ENCODE measurements around the gene DOCK2.
"Not testable (repeated sequence)": the region's sequence is repeated elsewhere in the genome, so short reads cannot be mapped to it uniquely, and the experiment has no call there.

The DOCK2 gene

DNA sequence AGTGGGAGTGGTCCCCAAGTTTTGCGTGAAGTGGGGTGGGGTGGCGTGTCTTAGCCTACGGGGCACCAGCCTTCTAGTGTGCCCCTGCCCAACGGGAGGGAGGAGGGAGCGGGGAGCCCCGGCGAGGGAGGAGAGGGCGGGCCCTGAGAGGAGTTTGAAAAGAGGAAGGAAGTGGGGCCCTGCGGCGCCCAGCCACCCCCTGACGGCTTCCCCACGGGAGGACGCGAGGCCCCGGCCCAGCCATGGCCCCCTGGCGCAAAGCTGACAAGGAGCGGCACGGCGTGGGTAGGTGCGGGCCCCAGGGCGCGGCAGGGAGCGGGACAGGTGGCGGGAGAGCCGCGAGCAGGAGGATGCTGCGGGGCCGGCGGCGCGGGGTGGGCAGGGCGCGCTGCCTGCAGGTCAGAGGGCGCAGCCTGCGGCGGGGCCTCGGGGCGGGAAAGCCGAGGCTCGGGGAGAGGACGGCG lies at the start of gene DOCK2:
TSS of gene DOCK2 (plus strand) at position 191 of the 464 bp plus-strand sequence. CDS start at position 243, 52 bp downstream.
- no peak for DNase-seq (ENCODE audit: low spot score)

DNA sequence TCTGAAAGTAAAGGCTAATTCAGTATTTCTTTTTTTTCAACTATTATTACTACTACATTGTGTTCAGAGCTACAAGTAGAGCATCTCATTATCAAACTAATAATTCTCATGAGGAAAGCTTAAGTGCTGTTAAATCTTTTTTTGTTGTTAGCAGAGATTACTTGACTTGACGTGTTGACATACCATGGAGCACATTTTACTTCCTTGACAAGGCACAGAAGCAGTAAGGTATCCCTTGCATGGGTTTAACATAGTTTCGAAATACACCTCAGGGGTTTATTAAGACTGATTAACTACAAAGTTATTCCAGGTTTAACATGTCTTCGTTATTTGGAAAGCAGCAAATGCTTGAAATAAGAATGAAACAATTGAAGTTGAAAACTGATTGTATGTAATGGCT lies 46.5 kb upstream of the DOCK2 start:
- no peak for DNase-seq (ENCODE audit: low spot score)

DNA sequence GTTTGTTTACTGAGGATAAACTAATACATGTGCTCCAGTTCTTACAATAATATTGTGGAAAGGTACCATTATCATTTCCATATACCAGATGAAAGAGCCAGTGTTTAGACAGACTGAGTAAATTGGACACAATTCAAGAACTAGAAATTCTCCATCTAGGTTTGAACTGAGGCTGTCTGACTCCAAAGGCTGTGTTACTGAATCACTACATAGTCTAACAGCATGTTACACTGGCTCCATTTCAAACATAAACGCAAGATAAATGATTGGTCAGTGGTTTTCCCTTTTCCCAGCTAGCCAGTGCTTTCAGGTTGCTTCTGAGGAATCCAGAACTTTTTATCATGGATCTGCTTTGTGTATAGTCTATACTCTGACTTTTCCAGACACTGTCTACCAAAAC lies 45.4 kb upstream of the DOCK2 start:
- no peak for DNase-seq (ENCODE audit: low spot score)

DNA sequence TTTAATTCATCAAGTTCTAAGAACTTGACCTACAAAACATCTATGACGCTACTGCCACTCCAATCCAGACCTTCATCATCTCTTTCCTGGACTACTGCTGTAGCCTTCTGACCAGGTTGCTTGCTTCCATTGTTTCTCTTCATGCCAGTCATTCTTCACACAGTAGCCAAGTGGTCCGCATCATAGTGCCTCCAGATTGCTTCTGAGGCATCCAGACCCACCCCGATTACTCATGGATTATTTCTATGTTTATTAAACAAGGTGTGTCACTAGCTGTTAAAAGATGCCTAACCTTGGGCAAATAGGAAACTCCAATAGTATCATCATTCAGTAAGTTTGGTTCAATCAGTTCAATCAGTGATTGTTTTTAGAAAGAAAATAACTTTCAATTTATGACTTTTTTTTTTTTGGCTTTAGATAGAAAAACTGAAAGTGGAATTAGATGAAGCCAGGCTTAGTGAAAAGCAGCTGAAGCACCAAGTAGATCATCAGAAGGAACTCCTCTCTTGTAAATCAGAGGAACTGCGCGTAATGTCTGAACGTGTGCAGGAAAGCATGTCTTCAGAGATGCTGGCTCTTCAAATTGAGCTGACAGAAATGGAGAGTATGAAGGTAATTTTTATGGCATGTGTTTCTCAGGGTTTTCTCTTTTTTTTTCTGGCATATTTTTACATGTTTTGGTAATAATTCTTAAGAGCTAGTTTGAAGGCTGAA lies 44.0 kb upstream of the DOCK2 start:
- no peak for DNase-seq (ENCODE audit: low spot score)

DNA sequence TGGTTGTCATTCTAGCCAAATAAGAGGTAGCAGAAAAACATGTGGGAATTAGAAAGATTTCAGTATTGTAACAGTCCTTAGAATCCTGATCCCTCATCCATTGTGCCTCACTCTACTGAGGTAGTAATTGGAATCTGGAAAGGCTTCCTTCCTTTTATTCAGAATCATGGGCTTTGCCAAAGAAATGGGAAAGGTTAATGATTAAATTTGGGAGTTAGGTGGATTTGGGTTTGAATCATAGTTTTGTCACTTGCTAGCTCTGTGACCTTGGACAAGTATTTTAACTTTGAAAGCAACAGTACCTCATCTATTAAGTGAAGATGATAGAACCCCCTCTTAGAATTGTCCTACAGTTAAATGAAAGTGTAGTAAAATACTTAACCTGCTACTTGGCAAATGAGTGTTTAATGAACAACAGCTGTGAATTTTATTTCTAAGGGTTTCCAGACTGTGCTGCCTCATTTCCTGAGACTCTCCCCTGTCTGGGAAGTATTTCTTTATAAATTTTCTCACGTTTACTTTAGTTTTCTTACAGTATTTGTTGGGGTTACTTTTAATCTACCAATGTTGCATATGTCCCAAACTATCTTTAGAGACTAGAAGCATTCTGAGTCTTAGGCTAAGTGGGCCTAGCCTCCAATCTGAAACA lies 41.8 kb upstream of the DOCK2 start:
- DNase-seq (ENCODE audit: low spot score): no peak

DNA sequence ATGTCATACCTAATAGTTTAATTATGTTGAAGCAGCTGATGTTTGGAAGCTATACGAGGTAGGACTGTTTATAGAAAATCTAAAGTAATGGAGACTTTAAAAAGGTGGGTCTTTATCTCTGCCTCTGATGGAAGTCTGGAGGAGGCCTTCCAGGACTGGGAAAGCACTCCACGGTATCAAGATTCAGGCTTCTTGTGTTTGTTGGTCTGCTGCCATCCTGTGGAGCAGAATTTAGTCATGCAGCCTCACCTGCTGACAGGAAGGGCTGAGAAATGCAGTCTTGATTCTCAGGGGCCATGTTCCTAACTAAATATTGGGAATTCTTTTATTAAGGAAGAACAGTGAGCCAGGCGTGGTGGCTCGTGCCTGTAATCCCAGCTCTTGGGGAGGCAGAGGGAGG lies 37.6 kb upstream of the DOCK2 start:
- DNase-seq (ENCODE audit: low spot score): no peak

DNA sequence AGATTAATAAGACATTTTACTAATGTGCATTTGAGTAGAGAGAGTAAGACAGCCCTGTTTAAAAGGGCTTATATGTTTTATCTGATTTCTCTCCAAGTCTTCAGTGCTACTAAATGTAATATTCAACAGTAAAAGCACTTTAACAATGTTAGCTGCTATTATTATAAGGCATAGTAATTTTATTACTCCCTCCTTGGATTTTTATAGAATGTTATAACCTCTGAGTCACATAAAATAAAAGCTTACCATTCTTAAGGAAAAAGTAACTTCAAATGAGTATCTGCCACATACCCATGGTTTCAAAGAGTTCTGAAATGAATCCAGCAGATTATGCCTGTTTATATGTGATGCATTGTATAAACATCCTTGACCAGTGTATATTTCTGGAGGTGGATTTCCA lies 34.5 kb upstream of the DOCK2 start:
- no peak for DNase-seq (ENCODE audit: low spot score)

DNA sequence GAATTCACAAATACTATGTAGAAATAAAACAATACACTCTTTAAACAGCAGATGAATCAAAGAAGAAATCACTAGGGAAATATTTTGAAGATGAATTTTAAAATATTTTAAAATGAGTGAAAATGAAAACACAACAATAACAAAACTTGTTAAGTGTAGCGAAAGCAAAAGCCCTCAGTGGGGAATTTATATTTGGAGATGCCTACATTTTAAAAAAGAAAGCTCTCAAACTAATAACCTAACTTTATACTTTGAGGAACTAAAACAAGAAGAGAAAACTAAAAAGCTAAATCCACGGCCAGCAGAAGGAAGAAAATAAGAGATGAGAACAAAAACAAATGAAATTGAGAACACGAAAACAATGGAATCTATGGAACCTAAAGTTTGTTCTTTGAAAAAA lies 30.8 kb upstream of the DOCK2 start:
- no peak for DNase-seq (ENCODE audit: low spot score)

DNA sequence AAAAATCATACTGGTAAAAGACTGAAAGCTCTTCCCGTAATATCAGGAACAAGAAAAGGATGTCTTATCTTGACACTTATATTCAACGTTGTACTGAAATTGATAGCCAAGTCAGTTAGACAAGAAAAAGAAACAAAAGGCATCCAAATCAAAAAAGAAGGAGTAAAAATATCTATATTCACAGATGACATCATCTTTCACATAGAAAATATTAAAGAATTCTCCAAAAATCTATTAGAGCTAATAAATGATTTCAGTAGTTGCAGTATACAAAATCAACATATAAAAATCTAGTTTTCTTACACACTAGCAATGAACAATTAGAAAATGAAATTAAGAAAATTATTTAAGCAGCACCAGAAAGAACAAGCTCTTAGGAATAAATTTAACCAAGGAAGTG lies 29.2 kb upstream of the DOCK2 start:
- DNase-seq (ENCODE audit: low spot score): no peak

DNA sequence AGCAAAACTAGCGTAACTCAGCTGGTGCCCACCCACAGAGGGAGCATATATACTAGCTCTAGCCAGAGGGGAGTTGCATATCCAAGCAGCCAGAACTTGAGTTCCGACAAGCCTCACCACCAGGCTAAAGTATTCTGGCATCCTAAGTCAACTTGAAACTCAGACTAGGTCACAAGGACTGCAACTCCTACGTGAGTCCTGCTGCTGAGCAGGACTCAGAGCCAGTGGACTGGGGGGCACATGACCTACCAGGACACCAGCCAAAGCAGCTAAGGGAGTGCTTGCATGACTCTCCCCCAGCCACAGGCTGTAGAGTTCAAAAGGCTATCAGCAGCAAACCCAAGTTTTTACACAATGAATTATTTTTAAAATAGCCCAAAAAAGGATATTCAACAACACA lies 27.4 kb upstream of the DOCK2 start:
- DNase-seq (ENCODE audit: low spot score): no peak

DNA sequence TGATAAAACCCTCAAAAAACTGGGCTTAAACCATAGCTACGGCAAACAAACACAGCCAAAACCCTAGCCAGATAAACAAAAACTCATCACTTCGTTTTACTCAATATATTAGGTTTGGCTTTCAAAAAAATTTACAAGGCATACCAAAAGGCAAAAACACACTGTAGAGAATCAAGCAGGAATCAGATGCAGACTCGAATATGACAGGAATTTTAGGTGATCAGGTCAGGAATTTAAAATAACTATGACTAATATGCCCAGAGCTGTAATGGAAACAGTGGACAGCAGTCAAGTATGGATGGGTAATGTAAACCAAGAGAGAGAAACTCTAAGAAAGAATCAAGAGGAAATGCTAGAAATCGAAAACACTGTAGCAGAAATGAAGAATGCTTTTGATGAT lies 26.5 kb upstream of the DOCK2 start:
- no peak for DNase-seq (ENCODE audit: low spot score)

DNA sequence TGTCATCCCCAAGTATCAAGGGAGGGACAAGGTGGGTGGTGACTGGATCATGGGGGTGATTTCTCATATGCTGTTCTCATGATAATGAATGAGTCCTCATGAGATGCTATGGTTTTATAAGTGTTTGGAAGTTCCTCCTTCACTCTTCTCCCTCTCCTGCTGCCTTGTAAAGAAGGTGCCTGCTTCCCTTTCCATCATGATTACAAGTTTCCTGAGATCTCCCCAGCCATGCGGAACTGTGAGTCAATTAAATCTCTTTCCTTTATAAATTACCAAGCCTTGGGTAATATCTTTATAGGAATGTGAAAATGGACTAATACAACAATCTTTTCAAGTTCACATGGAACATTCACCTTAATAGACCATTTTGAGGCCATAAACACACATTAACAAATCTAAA lies 21.5 kb upstream of the DOCK2 start:
- no peak for DNase-seq (ENCODE audit: low spot score)

DNA sequence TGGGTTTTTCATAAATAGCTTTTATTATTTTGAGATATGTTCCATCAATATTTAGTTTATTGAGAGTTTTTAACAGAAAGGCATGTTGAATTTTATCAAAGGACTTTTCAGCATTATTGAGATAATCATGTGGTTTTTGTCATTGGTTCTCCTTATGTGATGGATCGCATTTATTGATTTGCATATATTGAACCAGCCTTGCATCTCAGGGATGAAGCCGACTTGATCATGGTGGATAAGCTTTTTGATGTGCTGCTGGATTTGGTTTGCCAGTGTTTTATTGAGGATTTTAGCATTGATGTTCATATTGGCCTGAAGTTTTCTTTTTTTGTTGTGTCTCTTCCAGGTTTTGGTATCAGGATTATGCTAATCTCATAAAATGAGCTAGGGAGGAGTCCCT lies 12.8 kb upstream of the DOCK2 start:
- not testable (repeated sequence) for DNase-seq (ENCODE audit: low spot score)

DNA sequence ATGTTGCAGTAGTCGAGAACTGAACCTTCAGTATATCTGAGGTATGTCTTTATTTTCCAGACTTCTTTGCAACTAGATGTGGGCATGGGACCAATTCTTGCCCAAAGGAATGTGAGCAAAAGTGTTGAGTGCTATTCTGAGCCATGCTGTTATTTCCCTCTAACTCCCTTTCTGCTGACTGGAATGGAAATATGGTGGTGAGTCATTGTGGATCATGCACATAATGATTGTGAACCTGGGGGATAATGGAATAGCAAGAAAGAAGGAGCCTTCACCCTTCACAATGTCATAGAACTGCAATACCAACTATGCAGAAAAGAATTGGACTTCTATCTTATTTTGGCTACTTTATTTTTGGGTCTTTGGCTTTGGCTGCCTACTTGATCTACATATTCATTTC lies 10.3 kb upstream of the DOCK2 start:
- peak; percentile 6 for DNase-seq (ENCODE audit: low spot score)

DNA sequence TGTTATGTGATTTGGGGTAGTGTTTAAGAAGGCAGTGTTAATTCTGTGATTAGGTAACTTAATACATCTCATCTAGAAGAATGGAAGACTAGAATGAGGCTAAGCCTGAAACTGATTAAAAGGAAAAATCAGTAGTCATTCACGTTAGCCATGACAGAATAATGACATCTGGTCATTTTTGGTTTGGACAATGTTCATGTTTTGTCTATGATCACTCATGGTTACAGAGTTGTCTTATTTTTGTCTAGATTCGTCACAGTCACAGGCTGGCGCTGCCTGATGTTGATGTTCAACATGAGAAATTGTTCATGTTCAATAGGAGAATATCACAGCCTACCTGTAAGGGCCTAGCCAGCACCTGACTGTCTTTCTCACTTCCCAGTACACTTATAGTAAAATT lies 9.5 kb upstream of the DOCK2 start:
- DNase-seq (ENCODE audit: low spot score): no peak

DNA sequence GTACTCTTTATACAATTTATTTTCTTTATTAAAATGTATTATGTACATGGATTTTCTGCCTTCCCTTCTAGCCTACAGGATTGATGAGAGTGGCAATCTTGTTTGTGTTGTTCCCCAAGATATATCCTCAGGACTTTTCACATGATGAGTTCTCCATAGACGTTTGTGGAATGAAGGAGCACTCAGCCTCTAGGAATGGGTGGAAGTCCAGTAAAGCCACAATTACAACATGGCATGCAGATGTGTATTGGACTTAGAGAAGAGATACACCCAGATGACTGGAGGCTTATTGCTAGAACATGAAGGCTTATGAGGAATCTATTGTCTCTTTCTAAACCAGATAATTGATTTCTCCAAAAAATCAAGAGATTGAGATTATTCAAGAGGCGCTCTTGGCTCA lies 8.2 kb upstream of the DOCK2 start:
- DNase-seq (ENCODE audit: low spot score): no peak

DNA sequence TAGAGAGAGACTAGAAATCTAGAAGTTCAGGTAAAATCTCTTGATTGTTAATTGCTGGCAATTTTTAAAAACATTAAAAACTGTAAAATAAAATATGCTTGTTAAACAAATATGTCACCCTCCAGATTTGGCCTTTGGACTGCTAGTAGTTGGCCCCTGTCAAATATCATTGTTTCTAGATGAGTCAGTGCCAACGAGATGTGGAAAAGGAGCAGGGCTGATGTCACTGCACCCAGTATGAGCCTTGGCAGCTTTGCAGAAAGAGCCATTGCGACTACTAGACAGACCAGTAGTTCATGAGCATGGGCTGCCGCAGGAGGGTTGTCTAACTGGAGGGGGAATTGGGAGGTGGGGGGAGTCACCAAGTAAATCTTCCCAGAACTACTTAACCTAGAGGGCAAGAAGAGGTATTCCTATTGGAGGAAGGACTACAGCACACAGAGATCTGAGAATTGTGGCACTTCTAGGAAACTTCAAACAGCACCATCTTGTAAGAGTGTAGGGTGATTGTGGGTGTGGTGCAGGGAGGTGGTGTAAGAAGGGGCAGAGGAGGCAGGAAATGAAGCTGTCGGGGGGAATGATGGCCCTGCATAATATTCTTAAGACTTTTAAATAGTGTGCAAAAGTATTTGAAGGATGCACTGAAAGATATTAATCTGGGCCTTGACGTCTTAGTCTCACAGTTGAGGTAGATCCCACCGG lies 7.1 kb upstream of the DOCK2 start:
- DNase-seq (ENCODE audit: low spot score): peak; percentile 42

DNA sequence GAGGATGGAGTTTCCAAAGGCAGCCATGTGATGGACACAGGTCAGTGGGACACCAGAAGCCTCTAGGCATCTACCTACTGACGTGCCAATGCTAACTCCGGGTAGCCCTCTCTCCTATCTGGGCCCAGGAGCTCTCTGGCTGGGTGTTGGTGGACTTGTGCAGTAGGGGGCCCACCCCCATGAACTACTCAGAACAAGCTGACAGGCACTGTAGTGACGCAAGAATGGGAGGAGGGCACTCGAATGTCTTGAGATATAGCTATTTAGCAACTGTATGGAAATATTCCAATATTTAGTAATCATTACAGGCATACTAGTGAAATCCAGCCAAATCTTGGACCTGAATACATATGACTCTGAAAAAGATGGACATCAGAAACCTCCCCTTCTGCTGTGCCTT lies 5.7 kb upstream of the DOCK2 start:
- no peak for DNase-seq (ENCODE audit: low spot score)

DNA sequence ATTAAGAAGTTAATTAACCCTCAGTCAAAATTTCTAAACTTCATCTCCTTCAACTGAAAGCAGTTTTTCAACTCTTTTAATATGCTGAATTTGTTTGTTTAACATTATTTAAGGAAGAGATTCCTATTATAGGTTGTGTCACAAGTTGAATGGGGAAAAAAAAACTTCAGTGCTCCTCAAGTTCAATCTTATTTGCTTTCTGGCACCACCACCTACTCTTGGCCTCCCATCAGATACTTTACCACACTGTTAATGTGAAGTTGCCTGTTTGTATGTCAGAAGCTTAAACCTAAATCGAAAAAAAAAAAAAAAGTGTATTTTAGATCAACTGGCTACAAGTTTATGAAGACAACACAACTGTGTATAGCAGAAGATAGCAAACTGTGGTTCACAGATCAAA lies 4.1 kb upstream of the DOCK2 start:
- no peak for DNase-seq (ENCODE audit: low spot score)

DNA sequence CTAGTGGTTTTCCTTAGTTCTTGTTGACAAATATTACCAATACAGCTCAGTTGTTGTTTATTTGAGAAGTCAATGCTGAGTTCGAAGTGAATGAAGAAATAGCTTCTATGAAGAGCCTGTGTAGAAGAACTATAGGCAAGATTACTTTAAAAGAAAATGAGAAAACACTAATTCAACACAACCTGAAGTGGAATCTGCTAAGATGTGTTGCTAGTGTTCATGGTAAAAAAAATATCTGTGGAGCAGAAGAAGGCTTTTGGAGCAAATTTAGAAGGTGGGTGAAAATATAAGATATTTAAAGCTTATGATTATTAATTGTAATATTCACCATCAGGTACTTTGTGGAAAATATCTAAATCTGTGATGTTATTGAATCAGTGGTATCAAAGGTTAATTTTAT lies 2.5 kb upstream of the DOCK2 start:
- no peak for DNase-seq (ENCODE audit: low spot score)

DNA sequence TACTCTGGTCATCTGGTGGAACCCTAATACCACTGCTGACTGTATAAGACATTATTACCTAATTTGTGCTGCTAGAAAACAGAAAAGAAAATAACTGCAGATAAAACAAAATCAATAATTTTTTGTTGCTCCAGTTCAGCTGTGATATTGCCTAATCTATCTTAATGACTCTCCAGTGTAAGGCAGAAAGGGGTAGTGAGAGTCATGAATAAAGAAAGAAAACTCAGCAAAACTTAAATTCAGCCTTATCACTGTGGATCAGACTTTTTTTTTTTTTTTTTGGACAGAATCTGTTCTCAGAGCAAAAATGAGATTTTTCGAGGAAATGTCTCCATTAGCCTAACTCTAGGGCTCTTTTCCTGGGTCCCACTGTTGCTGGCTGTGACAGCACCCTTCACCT lies 1.1 kb upstream of the DOCK2 start:
- DNase-seq (ENCODE audit: low spot score): no peak

DNA sequence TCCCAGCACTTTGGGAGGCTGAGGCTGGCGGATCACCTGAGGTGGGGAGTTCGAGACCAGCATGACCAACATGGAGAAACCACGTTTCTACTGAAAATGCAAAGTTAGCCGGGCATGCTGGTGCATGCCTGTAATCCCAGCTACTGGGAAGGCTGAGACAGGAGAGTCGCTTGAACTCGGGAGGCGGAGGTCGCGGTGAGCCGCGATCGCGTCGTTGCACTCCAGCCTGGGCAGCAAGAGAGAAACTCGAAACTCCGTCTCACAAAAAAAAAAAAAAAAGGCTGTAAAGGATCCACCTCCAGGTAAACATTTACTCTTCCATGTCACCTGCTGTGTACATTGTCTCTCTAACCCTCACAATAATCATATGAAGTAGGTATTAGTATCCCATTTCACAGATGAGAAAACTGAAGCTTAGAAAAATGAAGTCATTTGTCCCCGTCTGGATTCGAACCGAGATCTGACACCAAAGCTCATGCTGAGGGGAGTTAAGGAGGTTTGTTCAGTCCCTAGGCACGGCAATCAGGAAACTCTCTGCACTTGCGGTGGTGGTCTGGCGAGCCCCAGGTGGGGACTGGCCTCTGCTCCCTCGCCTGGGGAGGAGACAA lies 494 bp upstream of the DOCK2 start:
- no peak for DNase-seq (ENCODE audit: low spot score)

DNA sequence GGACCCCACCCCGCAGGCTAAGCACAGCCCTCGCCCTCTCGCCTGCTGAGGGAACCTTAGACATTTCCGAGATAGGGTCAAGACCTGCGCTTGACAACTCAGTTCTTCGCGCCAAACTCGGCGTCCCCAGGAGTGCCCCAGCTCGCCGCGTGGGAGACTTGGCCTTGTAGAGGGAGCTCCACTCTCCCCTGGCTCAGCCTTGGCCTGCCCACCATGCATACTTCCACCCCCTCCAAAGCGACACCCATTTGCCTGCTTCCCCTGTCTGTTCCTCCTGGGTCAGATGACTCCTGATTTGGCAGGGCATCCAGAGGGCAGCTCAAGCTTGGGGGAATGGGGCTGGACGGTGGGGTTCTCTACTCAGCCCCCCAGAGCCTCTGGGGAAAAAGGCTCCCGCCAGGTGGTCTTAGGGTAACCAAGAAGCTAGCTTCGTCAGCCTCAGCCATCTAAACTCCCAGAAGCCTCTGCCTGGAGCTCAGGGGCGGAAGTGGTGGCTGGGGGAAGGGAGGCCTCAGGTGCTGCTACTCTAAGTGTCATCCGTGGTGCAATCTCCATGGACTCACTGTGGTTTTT lies 560 bp downstream of the DOCK2 start:
- no peak for DNase-seq (ENCODE audit: low spot score)
